CD14-positive monocyte (primary cell): ENCODE measurements around the gene ALDH7A1. TPM values are rescaled to one million over a fixed set of nuclear protein-coding genes. Genes with fewer than 3 reads are reported as not detected.

Experiments used
- DNase-seq, 3 donors: peaks; one replicate each; pipeline ENCODE4 v3.0.0-alpha.2; 2011 to 2022
- H2AFZ ChIP-seq: 2 replicates; pipeline ENCODE4 v1.6.0; 2012; ENCODE audit warnings: mild to moderate bottlenecking, low read depth, low read length, inconsistent platforms; ENCODE audit not compliant: insufficient read depth, poor library complexity, severe bottlenecking
- H3K27ac ChIP-seq, 2 donors: 1 replicate in 1 of 2; 2 replicates in 1 of 2; pipeline ENCODE4 v1.5.1; 2012 to 2013; ENCODE audit warnings: low read length in 2 of 2, control low read depth in 1 of 2, inconsistent platforms in 1 of 2, low read depth in 1 of 2, mild to moderate bottlenecking in 1 of 2
- H3K27me3 ChIP-seq, 2 donors: one replicate each; pipeline versions ENCODE4 v1.6.0 to v1.6.1; 2011 to 2013; ENCODE audit warnings: low read length in 2 of 2; ENCODE audit not compliant: control insufficient read depth in 2 of 2, insufficient read depth in 2 of 2
- H3K36me3 ChIP-seq, 2 donors: replicated peaks in 1 of 2; 1 replicate in 1 of 2; 2 replicates in 1 of 2; pipeline versions ENCODE4 v1.5.1 to v1.6.1; 2012 to 2013; ENCODE audit warnings: low read length in 2 of 2, control low read depth in 1 of 2, inconsistent platforms in 1 of 2, mild to moderate bottlenecking in 1 of 2; ENCODE audit not compliant: insufficient read depth in 2 of 2, control insufficient read depth in 1 of 2
- H3K4me1 ChIP-seq, 2 donors: 1 replicate in 1 of 2; 2 replicates in 1 of 2; pipeline versions ENCODE4 v1.5.1 to v1.6.1; 2012 to 2013; ENCODE audit warnings: low read length in 2 of 2, control low read depth in 1 of 2, inconsistent platforms in 1 of 2, mild to moderate bottlenecking in 1 of 2, moderate library complexity in 1 of 2; ENCODE audit not compliant: insufficient read depth in 2 of 2, control insufficient read depth in 1 of 2
- H3K4me2 ChIP-seq: replicated peaks from 2 replicates; pipeline ENCODE3; 2012; ENCODE audit warnings: low read length, moderate library complexity, mild to moderate bottlenecking; ENCODE audit not compliant: poor library complexity, severe bottlenecking; ENCODE audit errors: extremely low read depth
- H3K4me3 ChIP-seq, 3 experiments: fragments of 200-600 bp in 1 of 3; sonication (generic) in 1 of 3; replicated peaks in 1 of 3; 1 replicate in 2 of 3; 2 replicates in 1 of 3; pipeline ENCODE4 v1.5.1; 2011 to 2013; ENCODE audit warnings: low read length in 3 of 3, mild to moderate bottlenecking in 3 of 3, control low read depth in 2 of 3, low read depth in 2 of 3, inconsistent platforms in 1 of 3, moderate library complexity in 1 of 3
- H3K79me2 ChIP-seq: 2 replicates; pipeline ENCODE4 v1.6.0; 2012; ENCODE audit warnings: mild to moderate bottlenecking, control low read depth, inconsistent platforms, low read length, moderate library complexity; ENCODE audit not compliant: insufficient read depth
- H3K9ac ChIP-seq: 2 replicates; pipeline ENCODE4 v1.6.0; 2017; ENCODE audit warnings: low read length, mild to moderate bottlenecking; ENCODE audit not compliant: insufficient read depth, poor library complexity, severe bottlenecking
- H3K9me3 ChIP-seq, 2 donors: replicated peaks in 1 of 2; 1 replicate in 1 of 2; 2 replicates in 1 of 2; pipeline versions ENCODE4 v1.5.1 to v1.6.1; 2012 to 2013; ENCODE audit warnings: low read length in 2 of 2, control low read depth in 1 of 2; ENCODE audit not compliant: control insufficient read depth in 1 of 2, insufficient read depth in 1 of 2
- H4K20me1 ChIP-seq: 2 replicates; pipeline ENCODE4 v1.6.0; 2012; ENCODE audit warnings: mild to moderate bottlenecking, low read length, control low read depth, moderate library complexity; ENCODE audit not compliant: insufficient read depth
- H3K27ac Mint-ChIP-seq, 7 donors: one replicate each; pipeline ENCODE4 v1.8.0; 2020; ENCODE audit warnings: mild to moderate bottlenecking in 7 of 7, mixed read lengths in 7 of 7, moderate library complexity in 6 of 7, inconsistent platforms in 2 of 7
- H3K27me3 Mint-ChIP-seq, 3 donors: one replicate each; pipeline ENCODE4 v1.8.0; 2021 to 2022; ENCODE audit warnings: low read depth in 3 of 3, mild to moderate bottlenecking in 3 of 3, mixed read lengths in 3 of 3, moderate library complexity in 3 of 3, inconsistent platforms in 1 of 3
- H3K36me3 Mint-ChIP-seq, 2 donors: one replicate each; pipeline ENCODE4 v1.8.0; 2020; ENCODE audit warnings: mixed read lengths in 2 of 2, inconsistent platforms in 1 of 2, mild to moderate bottlenecking in 1 of 2
- H3K4me1 Mint-ChIP-seq: one replicate; pipeline ENCODE4 v1.8.0; 2020; ENCODE audit warnings: mild to moderate bottlenecking, mixed read lengths
- H3K4me3 Mint-ChIP-seq, 2 donors: one replicate each; pipeline ENCODE4 v1.8.0; 2020; ENCODE audit warnings: mild to moderate bottlenecking in 2 of 2, mixed read lengths in 2 of 2, moderate library complexity in 1 of 2
- H3K9me3 Mint-ChIP-seq, 7 donors: one replicate each; pipeline ENCODE4 v1.8.0; 2020 to 2022; ENCODE audit warnings: mixed read lengths in 7 of 7, mild to moderate bottlenecking in 6 of 7, moderate library complexity in 6 of 7, inconsistent platforms in 2 of 7
- WGBS: methylation state at CpG from one replicate; pipeline ENCODE4 v1.1.5; 2013; ENCODE audit warnings: missing lambda C conversion rate; ENCODE audit not compliant: insufficient coverage; 5-methylcytosine and 5-hydroxymethylcytosine counted together
- intact Hi-C, 2 donors: fragments of 100-400 bp; cut with micrococcal nuclease; formaldehyde crosslinking; loops; one replicate each; pipeline versions ENCODE4 v1.15.0 to v1.15.1; 2023
- polyA plus RNA-seq, 3 donors: library from polyadenylated mRNA; depleted of rRNA in 1 of 3; unstranded in 2 of 3; stranded (reverse) in 1 of 3; fragments of 300-500 nt in 2 of 3; fragments of >200 nt in 1 of 3; fragmentation: Illumina TruSeq in 2 of 3; gene quantifications; 1 replicate in 2 of 3; 2 replicates in 1 of 3; pipeline ENCODE4 v1.2.3, GENCODE V29; 2012 to 2021
- TF ChIP-seq, protein P1 (sequence below): fragments of 200-600 bp; IDR thresholded peaks from one replicate; pipeline ENCODE4 v1.8.0; 2022; ENCODE audit warnings: antibody characterized with exemption, mild to moderate bottlenecking

ALDH7A1 gene
- polyA plus RNA-seq, 3 donors, result 0.44 to 0.67 (median 0.59) TPM

DNA sequence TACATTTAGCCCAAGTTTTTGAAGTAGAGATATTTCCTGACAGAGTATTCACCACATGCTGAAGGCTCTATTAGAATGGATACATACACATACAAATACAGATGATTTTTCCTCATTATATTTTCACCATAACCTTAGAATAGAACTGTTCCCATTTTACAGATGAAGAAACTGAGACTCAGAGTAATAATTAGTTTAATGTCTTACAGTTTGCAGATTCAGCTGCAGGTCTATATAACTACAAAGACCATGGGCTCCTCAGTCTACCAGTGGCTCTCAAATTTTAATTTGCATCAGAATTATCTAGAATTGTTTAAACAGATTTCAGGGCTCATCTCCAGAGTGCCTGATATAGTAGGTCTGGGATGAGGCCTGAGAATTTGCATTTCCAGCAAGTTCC, 107.4 kb downstream of the ALDH7A1 start:
- no peak overlapping the region for H3K4me3 ChIP-seq
- intact Hi-C loops, result no loop called here
- no peaks in the 10 kb centered on the region for H3K9me3 Mint-ChIP-seq
- no peaks in the 10 kb centered on the region for H3K27me3 ChIP-seq
- DNase-seq, result no peak
- peaks cover 0 to 1% (median 0%) of the 10 kb centered on the region in 3 donors for H3K27me3 Mint-ChIP-seq
- H3K27ac ChIP-seq, result no peak overlapping the region
- TF ChIP-seq, protein P1, sequence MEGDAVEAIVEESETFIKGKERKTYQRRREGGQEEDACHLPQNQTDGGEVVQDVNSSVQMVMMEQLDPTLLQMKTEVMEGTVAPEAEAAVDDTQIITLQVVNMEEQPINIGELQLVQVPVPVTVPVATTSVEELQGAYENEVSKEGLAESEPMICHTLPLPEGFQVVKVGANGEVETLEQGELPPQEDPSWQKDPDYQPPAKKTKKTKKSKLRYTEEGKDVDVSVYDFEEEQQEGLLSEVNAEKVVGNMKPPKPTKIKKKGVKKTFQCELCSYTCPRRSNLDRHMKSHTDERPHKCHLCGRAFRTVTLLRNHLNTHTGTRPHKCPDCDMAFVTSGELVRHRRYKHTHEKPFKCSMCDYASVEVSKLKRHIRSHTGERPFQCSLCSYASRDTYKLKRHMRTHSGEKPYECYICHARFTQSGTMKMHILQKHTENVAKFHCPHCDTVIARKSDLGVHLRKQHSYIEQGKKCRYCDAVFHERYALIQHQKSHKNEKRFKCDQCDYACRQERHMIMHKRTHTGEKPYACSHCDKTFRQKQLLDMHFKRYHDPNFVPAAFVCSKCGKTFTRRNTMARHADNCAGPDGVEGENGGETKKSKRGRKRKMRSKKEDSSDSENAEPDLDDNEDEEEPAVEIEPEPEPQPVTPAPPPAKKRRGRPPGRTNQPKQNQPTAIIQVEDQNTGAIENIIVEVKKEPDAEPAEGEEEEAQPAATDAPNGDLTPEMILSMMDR, result no peak
- H3K4me1 ChIP-seq, result no peaks in the 10 kb centered on the region
- no peak overlapping the region for H3K9ac ChIP-seq
- H3K9me3 ChIP-seq, result no peaks in the 10 kb centered on the region
- H3K27ac Mint-ChIP-seq, result no peak overlapping the region
- H3K4me3 Mint-ChIP-seq, result no peak overlapping the region
- peaks cover 4 to 12% of the 10 kb centered on the region in 2 donors for H3K36me3 Mint-ChIP-seq
- H4K20me1 ChIP-seq, result no peaks in the 10 kb centered on the region
- H2AFZ ChIP-seq, result no peak overlapping the region
- H3K79me2 ChIP-seq, result no peaks in the 10 kb centered on the region
- peaks cover 0 to 2% of the 10 kb centered on the region in 2 donors for H3K36me3 ChIP-seq
- H3K4me2 ChIP-seq, result no peak overlapping the region
- no peaks in the 10 kb centered on the region for H3K4me1 Mint-ChIP-seq

DNA sequence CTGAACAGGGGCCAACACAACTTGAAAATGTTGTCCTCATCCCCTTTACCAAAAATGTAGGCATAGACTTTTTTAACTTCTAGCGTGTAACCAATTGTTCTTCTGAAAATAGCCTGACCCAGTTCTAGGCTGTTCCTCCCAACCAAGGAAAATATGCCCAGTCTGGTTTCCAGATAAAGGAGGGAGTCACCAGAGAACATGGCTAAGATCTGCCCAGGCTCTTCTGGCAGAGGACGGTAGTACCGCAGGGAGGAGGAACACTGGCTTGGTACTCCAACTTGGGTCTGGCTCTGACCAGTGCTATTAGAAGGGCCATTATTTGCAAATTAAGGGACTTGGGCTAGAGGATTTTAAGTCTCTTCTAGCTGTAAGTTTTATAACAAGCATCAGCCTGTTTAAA, 108.7 kb downstream of the ALDH7A1 start:
- Histone ChIP-seq H3K27me3 (no peaks in the 10 kb centered on the region), H3K79me2 (no peaks in the 10 kb centered on the region), H4K20me1 (no peaks in the 10 kb centered on the region), H3K4me1 (no peaks in the 10 kb centered on the region), H3K4me3 (no peak overlapping the region), H3K9me3 (no peaks in the 10 kb centered on the region), H2AFZ (no peak overlapping the region), H3K27ac (no peak overlapping the region), H3K36me3 (peaks cover 0 to 2% of the 10 kb centered on the region in 2 donors), H3K9ac (no peak overlapping the region), H3K4me2 (no peak overlapping the region)
- no peaks in the 10 kb centered on the region for H3K9me3 Mint-ChIP-seq
- H3K27ac Mint-ChIP-seq, result no peak overlapping the region
- peaks cover 0 to 1% (median 0%) of the 10 kb centered on the region in 3 donors for H3K27me3 Mint-ChIP-seq
- 94% methylated on average over 3 of the region's 3 CpGs for WGBS
- intact Hi-C loops, result no loop called here
- TF ChIP-seq, protein P1, result no peak
- H3K4me1 Mint-ChIP-seq, result no peaks in the 10 kb centered on the region
- H3K4me3 Mint-ChIP-seq, result no peak overlapping the region
- H3K36me3 Mint-ChIP-seq, result peaks cover 4 to 12% of the 10 kb centered on the region in 2 donors
- DNase-seq, result no peak
